GM21723 (cell line): Measurements from ENCODE around the gene MSRB1.

Source experiments
- ATAC-seq: cut with Tn5 transposase; IDR thresholded peaks from one replicate; pipeline ENCODE4 v1.9.1; 2021; ENCODE audit warnings: mild to moderate bottlenecking, moderate library complexity; ENCODE audit not compliant: unreplicated experiment

MSRB1 gene

DNA sequence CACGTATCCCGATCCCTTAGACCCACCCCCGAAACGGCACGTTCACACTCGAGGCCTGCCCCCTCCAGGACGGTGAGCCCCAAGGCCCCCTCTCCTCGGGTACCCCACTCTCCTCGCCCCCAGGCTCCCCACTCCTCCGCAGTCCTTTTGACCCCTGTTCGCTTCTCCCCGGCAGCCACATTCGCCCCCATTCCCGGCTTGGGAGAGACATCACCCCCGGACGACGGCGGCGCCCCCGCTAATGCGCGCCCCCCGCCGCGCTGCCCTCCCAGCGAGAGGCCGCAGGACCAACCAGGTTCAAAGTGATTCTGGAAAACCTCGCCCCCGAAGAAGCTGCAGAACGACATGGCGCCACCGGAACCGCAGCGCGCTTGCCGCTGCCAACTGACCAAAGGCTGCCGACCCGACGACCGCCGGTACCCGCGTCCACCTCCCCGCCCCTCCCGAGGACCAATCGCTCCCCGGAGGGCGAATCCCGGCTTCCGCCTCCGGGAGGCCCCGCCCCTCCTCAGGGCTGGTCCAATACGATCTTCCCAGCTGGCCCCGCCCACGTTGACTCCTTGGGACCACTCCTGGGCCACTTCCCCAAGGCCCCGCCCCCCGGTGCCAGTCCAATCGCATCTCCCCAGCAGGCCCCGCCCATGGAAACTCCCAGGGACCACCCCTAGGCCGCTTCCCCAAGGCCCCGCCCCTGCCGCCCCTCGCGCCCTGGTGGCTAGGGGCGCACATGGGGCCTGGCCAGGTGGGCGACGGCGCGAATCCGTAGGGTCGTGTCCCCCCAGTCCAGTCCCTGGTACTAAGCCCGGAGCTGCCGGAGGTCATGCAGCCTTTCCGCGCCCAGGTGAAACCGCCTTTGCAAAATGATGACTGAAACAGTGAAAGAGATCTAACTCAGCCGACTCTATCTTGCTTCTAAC, at the start of gene MSRB1:
Gene MSRB1, minus strand, starts transcription at position 390 of the 917 bp plus-strand sequence. Its CDS starts 43 bp downstream, at position 347.
- ATAC-seq: peak; percentile 84

DNA sequence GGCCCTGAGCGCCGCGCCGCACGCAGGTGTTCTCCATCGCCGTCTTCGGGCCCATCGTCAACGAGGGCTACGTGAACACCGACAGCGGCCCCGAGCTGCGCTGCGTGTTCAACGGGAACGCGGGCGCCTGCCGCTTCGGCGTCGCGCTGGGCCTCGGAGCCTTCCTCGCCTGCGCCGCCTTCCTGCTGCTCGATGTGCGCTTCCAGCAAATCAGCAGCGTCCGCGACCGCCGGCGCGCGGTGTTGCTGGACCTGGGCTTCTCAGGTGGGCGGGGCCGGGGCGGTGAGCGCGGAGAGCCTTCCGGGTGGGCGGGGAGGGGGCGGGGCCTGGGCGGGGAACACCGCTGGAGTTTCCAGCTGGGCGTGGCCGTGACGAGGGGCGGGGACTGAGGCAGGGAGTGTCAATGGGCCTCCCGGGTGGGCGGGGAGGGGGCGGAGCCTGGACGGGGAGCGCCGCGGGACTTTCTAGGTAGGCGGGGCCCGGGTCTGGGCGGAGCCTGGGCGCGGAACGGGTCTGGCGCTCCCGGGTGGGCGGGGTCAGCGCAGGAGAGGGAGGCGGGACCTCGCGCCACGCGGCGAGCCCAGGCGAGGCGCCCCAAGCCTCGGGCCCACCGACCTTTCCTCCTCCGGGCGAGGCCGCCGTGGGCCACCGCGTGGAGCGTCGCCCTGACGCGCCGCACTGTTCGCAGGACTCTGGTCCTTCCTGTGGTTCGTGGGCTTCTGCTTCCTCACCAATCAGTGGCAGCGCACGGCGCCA, 49.1 kb upstream of the MSRB1 start:
- peak; percentile 52 for ATAC-seq

DNA sequence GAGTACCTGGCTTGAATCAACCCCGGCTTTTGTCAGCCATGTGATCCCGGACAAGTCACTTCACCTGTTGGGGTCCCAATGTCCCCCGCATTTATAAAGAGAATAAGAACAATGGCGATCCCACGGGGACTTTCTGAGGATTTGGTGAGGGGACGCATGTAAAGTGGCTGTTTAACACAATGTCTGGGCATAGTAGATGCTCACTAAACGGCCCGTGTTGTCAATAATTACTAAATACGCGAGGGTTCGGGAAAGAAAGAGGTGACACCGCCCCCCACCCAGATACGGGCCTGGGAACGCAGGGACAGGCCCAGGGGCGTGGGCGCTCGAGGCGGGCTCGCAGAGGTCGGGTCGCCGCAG, 48.6 kb upstream of the MSRB1 start:
- ATAC-seq: no peak

- ATAC-seq: peak; percentile 30
These were observed 48.1 kb upstream of the MSRB1 start for GRCh38 chr16:1991135-1991551.

GRCh38 chr16:1990351-1991134, 47.5 kb upstream of the MSRB1 start:
- peak; percentile 6 for ATAC-seq

DNA sequence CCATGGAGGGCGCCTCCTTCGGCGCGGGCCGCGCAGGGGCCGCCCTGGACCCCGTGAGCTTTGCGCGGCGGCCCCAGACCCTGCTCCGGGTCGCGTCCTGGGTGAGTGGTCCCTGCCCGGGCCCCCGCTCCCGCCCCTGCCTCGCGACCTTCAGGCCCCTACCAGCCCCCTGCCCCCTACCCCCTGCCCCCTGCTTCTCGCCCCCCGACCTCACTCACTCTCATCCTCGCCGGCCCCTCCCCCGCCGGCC, 47.0 kb upstream of the MSRB1 start:
- ATAC-seq: no peak

DNA sequence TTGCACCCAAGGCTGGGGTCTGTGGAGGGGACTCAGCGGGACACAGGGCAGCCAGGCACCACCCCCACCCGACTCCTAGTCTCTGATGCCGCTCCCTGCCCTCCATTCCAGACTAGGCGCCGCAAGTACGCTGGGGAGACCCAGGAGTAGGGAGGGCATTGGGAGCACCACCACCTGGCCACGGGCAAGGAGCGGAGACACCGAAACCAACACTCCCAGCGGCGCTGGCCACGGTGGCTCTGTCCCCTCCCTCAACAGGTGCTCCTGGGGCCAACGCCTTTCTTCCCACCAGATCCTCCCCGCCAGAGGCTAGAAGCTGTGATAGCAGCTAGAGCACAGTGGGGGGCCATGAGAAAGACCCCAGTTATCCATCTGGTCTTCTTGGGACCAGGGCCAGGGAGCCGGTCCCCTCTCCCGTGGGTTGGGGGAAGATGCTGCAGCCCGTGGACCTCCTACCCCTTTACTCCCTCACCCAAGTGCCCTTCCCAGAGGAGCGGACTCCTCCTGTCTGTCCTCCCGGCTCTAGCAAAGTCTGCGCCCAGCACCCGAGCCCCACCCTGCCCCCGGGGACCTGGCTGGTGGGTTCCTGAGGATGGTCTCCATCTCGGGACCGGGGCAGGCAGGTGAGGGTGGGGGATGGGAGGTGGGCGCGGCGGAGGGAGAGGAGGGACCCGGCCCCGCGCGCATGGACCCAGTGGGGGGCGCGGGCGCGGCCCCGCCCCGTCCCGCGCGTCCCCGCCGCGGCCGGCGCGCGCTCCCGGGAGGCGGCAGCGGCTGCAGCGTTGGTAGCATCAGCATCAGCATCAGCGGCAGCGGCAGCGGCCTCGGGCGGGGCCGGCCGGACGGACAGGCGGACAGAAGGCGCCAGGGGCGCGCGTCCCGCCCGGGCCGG, 46.5 kb upstream of the MSRB1 start, which contains the start of gene SYNGR3:
Gene SYNGR3, plus strand, starts transcription at position 762 of the 892 bp plus-strand sequence. CDS start 133 bp downstream, outside the sequence.
- ATAC-seq: no peak

- no peak for ATAC-seq
These were observed 44.2 kb upstream of the MSRB1 start for GRCh38 chr16:1987198-1987597.

GRCh38 chr16:1985466-1986150, 42.6 kb upstream of the MSRB1 start:
- no peak for ATAC-seq

DNA sequence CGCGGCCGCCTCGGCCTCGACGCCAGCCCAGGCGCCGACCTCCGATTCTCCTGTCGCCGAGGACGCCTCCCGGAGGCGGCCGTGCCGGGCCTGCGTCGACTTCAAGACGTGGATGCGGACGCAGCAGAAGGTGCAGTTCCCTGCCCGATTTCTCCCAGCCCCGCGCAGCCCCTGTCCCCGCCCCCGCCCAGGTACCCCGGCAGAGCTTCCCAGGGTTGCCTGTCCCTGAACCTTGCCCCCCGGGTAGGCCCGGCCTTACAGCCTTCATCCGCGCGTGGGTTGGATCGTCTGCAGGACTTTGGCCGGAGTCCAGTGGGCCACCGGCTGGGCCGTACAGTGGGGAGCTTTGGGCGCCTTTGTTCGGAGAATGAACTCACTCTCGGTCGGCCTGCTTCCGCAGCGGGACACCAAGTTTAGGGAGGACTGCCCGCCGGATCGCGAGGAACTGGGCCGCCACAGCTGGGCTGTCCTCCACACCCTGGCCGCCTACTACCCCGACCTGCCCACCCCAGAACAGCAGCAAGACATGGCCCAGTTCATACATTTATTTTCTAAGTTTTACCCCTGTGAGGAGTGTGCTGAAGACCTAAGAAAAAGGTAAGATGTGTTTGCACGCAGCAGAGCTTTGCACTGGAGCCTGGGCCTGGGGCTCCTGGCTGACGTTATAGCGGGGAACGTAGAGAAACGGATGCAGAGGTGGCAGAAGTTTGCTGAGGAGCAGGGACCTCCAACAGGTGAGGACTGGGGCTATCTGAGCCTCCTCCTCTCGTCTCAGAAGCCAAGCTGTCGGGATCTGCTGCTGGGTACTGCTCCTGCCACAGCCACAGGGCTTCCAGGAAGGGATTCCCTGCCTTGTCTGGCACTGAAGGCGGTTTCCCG, 41.6 kb upstream of the MSRB1 start:
- ATAC-seq: peak; percentile 6

GRCh38 chr16:1983544-1984346, 40.7 kb upstream of the MSRB1 start, which contains the start of gene GFER:
TSS of gene GFER (plus strand) at chr16:1984193. CDS start at chr16:1984219, 26 bp downstream.
- peak; percentile 72 for ATAC-seq

DNA sequence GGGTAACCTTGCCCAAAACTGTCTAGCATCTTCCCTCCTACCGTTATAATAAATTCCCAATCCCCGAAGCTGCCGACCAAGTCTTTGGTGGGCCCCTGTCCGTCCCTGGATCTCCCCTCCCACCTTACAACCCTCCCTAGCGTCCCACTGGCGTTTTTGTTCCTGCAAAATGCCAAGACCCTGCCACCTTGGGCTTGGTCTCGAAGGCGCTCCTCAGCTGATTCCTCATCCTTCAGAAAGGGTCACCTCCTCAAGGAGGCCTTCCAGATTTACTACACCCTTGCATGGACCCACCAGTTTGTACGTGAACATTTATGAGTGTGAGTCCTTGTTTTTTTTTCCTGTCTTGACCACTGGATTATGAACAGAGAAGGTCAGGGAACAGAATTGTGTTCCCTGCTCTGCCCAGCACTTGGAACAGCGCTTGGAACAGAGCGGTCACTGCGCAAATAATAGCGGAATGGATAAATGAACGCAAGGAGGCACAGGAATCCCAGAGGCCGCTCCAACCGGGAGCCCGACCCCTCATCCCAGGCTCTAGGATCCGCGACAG, 40.1 kb upstream of the MSRB1 start:
- no peak for ATAC-seq

GRCh38 chr16:1982013-1982433, 39.0 kb upstream of the MSRB1 start:
- no peak for ATAC-seq

- ATAC-seq: no peak
These were observed 38.4 kb upstream of the MSRB1 start, which contains the start of gene NOXO1 for GRCh38 chr16:1981398-1981836. TSS of gene NOXO1 (minus strand) at chr16:1981469. CDS start at chr16:1981179, 290 bp downstream.

GRCh38 chr16:1980770-1981087, 37.7 kb upstream of the MSRB1 start:
- ATAC-seq: no peak

DNA sequence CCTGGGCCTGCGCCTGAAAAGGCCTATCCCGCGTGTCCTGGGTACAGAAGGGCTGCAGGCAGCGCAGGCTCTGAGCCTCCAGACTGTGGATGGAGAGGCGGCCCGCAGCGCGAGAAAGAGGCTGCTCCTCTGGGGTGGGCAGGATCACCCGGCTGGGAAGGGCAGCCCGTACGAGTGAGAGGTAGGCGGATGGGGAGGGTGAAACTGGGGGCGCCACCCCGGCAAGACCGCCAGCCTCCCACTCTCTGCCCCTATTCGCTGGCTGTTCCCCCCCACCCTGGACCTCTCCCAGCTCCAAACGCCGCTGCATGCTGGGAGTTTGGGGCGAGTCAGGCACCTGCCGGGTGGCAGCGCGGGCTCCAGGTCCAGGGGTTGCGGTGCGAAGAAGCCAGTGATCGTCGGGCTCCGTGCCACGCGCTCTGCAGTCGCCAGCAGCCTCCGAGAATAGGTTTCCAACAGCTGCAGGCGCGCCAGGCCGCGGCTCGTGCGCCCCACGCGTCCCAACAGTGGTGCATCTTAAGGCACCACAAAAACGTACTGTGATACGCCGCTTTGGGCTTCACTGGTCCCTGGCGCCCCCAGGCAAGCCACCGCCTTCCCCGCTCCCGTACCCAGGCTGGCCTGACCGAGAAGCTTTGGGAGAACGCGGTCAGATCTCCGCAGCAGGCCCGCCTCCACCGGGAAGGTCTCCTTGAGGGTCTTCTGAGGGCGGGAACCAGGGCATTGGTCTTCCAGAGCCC, 37.2 kb upstream of the MSRB1 start:
- no peak for ATAC-seq
